GM12891 (cell line): ENCODE measurements around the gene TBX5.

Source experiments
- DNase-seq: peaks from one replicate; pipeline ENCODE4 v3.0.0; 2011; ENCODE audit warnings: low spot score; ENCODE audit not compliant: insufficient read length
- FAIRE-seq: peaks from 2 replicates; lab custom pipeline; 2011; peaks lifted over from hg19 to GRCh38; lab: Jason Lieb, UNC
- PAX5 ChIP-seq: IDR thresholded peaks from 2 replicates; pipeline ENCODE4 v1.6.1; 2011; ENCODE audit warnings: low read length, moderate library complexity, mild to moderate bottlenecking; ENCODE audit not compliant: insufficient read depth, severe bottlenecking
- POLR2A ChIP-seq: IDR thresholded peaks from 2 replicates; pipeline ENCODE4 v1.6.1; 2011; ENCODE audit warnings: low read depth, low read length, control low read depth
- POLR2AphosphoS5 ChIP-seq: IDR thresholded peaks from 2 replicates; pipeline ENCODE4 v1.6.1; 2011; ENCODE audit warnings: low read depth, low read length, control low read depth
- POU2F2 ChIP-seq: IDR thresholded peaks from 2 replicates; pipeline ENCODE4 v1.6.1; 2011; ENCODE audit warnings: low read depth, mild to moderate bottlenecking, control low read depth, low read length, moderate library complexity
- SPI1 ChIP-seq: IDR thresholded peaks from 2 replicates; pipeline ENCODE4 v1.6.1; 2011; ENCODE audit warnings: low read depth, low read length, control low read depth
- TAF1 ChIP-seq: IDR thresholded peaks from 2 replicates; pipeline ENCODE4 v1.6.1; 2011; ENCODE audit warnings: low read depth, low read length, control low read depth

Gene TBX5

GRCh38 chr12:114344831-114345230, 61.1 kb downstream of the TBX5 start:
- DNase-seq = no peak
- TF ChIP-seq POU2F2 = no peak
- no peak for TF ChIP-seq SPI1
- TF ChIP-seq POLR2AphosphoS5 = no peak
- no peak for TF ChIP-seq POLR2A
- TF ChIP-seq TAF1 = no peak
- no peak for TF ChIP-seq PAX5
- FAIRE-seq = no peak

- no peak for TF ChIP-seq TAF1
- no peak for TF ChIP-seq PAX5
- TF ChIP-seq POLR2AphosphoS5 = no peak
- no peak for TF ChIP-seq POLR2A
- no peak for TF ChIP-seq SPI1
- TF ChIP-seq POU2F2 = no peak
- DNase-seq (no peak), FAIRE-seq (no peak)
Measured at GRCh38 chr12:114344303-114344663, 61.7 kb downstream of the TBX5 start.

- TF ChIP-seq SPI1 (no peak), PAX5 (no peak), TAF1 (no peak), POU2F2 (no peak), POLR2A (no peak), POLR2AphosphoS5 (no peak)
- no peak for FAIRE-seq
Measured at GRCh38 chr12:114343585-114344302, 62.2 kb downstream of the TBX5 start.

GRCh38 chr12:114342656-114343055, 63.3 kb downstream of the TBX5 start:
- FAIRE-seq (no peak), DNase-seq (no peak)
- TF ChIP-seq PAX5 (no peak), SPI1 (no peak), TAF1 (no peak), POLR2AphosphoS5 (no peak), POU2F2 (no peak), POLR2A (no peak)

More at GRCh38 chr12:114343585-114344302, 62.2 kb downstream of the TBX5 start:
- no peak for DNase-seq

GRCh38 chr12:114341635-114342034, 64.3 kb downstream of the TBX5 start:
- no peak for TF ChIP-seq POU2F2
- no peak for DNase-seq
- no peak for FAIRE-seq

DNA sequence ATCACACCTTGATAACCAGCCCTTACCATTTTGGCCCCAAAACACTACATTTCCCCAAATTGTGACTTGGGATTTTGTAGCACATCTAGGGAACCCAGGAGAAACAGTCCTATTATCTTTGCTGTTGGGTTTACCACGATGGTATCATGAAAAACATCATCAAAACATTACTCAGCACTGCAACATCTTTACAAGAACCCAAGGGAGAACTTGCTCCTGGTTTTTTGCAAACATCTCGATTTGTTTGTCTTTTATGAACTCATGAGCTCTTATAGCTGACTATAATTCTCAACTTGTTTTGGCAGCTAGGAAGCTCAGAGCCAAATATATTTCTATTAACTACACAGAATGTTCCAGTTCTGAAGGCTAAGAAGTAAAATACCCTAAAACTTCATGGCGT, 65.7 kb downstream of the TBX5 start:
- FAIRE-seq (no peak), DNase-seq (no peak)
- TF ChIP-seq TAF1 (no peak), POU2F2 (no peak), POLR2AphosphoS5 (no peak), PAX5 (no peak), POLR2A (no peak), SPI1 (no peak)

DNA sequence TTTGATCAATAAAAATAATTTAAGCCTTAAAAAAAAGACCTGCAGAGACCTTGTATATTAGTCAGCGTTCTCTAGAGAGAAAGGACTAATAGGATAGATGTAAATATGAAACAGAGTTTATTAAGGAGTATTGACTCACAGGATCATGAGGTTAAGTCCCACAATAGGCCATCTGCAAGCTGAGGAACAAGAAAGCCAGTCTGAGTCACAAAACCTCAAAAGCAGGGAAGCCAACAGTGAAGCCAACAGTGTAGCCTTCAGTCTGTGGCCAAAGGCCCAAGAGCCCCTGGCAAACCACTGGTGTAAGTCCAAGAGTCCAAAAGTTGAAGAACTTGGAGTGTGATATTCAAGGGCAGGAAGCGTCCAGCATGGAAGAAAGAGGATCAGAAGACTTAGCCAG, 66.3 kb downstream of the TBX5 start:
- no peak for TF ChIP-seq POLR2A
- TF ChIP-seq POU2F2 = no peak
- no peak for TF ChIP-seq POLR2AphosphoS5
- no peak for TF ChIP-seq PAX5
- TF ChIP-seq SPI1 = no peak
- FAIRE-seq (no peak), DNase-seq (no peak)

DNA sequence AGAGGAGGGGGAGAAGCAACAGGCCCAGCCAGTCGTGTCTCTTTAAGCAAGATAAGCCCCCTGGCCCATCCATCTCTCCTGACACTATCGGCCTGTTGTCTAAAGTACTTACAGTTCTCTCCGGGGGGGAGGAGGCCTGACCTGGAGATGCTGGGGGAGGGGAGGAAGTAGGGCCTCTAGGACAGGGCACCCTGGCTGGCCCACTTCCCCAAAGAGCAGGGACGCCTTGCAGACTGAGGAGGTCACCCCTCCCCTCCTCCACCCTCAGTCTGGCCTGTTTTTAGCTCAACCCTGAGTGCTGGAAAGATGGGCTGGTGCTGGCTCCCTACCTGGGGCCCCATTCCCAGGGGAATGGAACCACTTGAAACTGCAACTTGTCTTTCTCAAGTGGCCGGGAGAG, 70.3 kb downstream of the TBX5 start:
- no peak for TF ChIP-seq POLR2A
- TF ChIP-seq POU2F2 = no peak
- TF ChIP-seq SPI1 = no peak
- TF ChIP-seq TAF1 = no peak
- no peak for TF ChIP-seq PAX5
- no peak for TF ChIP-seq POLR2AphosphoS5
- FAIRE-seq (no peak), DNase-seq (no peak)

DNA sequence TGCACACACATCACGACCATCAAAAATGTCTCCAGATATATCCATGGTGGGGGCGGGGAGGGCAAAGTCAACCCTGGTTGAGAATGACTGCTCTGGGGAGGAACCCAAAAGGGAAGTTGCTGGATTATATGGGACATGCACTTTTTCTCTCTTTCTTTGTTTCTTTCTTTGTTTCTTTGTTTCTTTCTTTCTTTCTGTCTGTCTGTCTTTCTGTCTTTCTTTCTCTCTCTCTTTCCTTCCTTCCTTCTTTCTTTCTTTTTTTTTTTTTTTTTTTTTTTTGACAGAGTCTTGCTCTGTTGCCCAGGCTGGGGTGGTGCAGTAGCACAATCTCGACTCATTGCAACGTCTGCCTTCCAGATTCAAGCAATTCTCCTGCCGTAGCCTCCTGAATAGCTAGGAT, 71.5 kb downstream of the TBX5 start:
- no peak for FAIRE-seq
- TF ChIP-seq POLR2AphosphoS5 (no peak), PAX5 (no peak), TAF1 (no peak), SPI1 (no peak), POU2F2 (no peak), POLR2A (no peak)
- DNase-seq = no peak

GRCh38 chr12:114328292-114328691, 77.7 kb downstream of the TBX5 start:
- TF ChIP-seq PAX5 = no peak
- no peak for TF ChIP-seq SPI1
- no peak for TF ChIP-seq POU2F2
- no peak for TF ChIP-seq POLR2A
- TF ChIP-seq TAF1 = no peak
- TF ChIP-seq POLR2AphosphoS5 = no peak
- DNase-seq (no peak), FAIRE-seq (no peak)

- TF ChIP-seq TAF1 = no peak
- TF ChIP-seq PAX5 = no peak
- no peak for TF ChIP-seq POU2F2
- no peak for TF ChIP-seq POLR2A
- TF ChIP-seq SPI1 = no peak
- TF ChIP-seq POLR2AphosphoS5 = no peak
- no peak for FAIRE-seq
Measured at GRCh38 chr12:114327765-114328164, 78.2 kb downstream of the TBX5 start.

More at GRCh38 chr12:114327765-114328164, 78.2 kb downstream of the TBX5 start:
- no peak for DNase-seq
